CMK (cell line): ENCODE data around the gene CEP89.
"Not testable (repeated sequence)": the region's sequence is repeated elsewhere in the genome, so short reads cannot be mapped to it uniquely, and the experiment has no call there.

Source experiments
- DNase-seq: peaks from one replicate; pipeline ENCODE4 v3.0.0-alpha.2; 2010; ENCODE audit warnings: low read depth

Gene CEP89

GRCh38 chr19:32971715-32972540 is at the start of gene CEP89, which contains the start of gene FAAP24:
Gene CEP89, minus strand, starts transcription at chr19:32971958. Its CDS starts 84 bp downstream, at chr19:32971874.
Gene FAAP24, plus strand, starts transcription at chr19:32972242. Its CDS starts 955 bp downstream, at chr19:32973197.
- DNase-seq, result peak; percentile 99

DNA sequence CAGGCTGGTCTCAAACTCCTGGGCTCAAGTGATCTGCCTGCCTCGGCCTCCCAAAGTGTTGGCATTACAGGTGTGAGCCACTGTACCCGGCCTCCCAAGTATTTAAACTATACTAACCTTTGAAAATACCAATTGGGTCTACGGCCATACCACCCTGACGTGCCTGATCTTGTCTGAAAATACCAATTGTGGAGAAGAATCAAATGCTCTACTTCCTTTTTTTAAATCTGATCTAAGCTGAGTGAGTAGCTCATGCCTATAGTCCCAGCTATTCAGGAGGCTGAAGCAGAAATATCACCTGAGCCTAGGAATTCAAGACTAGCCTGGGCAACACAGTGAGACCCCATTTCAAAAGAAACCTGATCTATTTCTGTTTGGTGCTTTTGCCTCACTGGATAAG is 39.1 kb upstream of the CEP89 start:
- not testable (repeated sequence) for DNase-seq

DNA sequence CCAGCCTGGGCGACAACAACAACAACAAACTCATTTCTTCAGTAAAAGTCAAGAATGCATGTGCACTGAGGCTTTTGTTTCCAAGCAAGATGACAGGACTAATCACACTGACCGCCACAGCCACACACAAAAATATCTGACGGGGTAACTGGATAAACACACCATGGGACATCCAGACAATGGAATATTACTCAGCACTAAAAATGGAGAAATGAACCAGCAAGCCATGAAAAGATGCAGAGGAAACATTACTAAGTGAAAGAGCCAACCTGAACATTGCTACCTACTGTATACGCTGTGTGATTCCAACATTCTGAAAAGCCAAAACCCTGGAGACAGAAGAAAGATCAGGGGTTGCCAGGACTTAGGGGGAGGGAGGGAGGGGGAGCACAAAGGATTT is 37.0 kb upstream of the CEP89 start:
- no peak for DNase-seq

DNA sequence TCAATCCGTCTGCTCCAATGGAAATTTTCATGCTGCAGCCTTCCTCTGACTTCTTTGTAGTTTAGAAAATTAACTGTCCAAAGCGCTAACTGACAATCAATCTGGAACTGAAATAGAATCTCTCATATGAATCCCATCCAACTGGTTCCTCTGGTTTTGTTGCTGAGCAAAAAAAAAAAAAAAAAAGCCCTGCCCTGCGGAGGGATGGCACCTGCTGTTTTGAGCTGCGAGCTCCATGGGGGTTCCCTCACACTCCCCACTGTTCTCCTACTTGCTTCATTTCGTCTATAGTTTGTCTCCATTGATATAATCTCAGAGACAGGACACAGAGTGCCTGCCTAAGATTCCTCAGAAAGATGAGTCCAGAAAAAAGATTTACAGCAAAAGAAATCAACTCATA is 33.7 kb upstream of the CEP89 start:
- no peak for DNase-seq

- not testable (repeated sequence) for DNase-seq
Measured at GRCh38 chr19:33003424-33004024, 31.8 kb upstream of the CEP89 start.

GRCh38 chr19:33002126-33002865 is 30.5 kb upstream of the CEP89 start:
- DNase-seq, result not testable (repeated sequence)

GRCh38 chr19:33000910-33001309 is 29.2 kb upstream of the CEP89 start:
- no peak for DNase-seq

DNA sequence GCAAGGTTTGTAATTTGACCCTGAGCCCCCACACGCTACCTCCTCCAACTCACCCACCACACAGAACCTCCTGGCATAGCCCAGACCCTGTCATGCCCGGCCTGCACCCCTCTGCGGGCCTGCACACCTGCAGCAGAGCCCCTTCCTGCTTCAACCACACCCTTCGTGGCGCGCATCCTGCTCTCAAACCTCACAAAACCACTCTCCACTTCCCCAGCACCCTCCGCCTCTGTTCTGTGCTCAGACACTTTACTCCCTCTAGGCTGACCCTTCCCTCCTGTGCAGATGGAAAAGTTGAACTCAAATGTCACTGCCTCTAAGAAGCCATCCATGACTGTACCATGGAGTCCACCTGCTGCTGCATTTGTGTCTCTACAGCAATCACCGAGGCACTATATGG is 28.8 kb upstream of the CEP89 start:
- no peak for DNase-seq

- no peak for DNase-seq
Measured at GRCh38 chr19:32998722-32999121, 27.0 kb upstream of the CEP89 start.

- no peak for DNase-seq
Measured at GRCh38 chr19:32997716-32998355, 26.1 kb upstream of the CEP89 start.

DNA sequence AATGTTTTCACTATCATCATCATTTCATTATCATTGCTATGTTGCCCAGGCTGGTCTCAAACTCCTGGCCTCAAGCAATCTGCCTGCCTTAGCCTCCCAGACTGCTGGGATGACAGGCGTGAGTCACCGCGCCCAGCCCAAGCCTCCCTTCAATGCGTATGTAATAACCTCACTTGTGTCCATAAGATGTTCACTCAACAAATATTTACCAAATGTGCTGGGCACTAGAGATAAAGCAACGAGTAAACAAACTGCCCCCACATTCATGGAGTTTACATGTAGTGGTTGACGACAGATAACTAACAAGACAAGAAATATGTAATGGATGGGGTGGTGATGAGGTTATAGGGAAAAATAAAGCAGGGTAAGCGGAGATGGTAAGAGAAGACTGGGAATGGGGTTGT is 25.3 kb upstream of the CEP89 start:
- not testable (repeated sequence) for DNase-seq

DNA sequence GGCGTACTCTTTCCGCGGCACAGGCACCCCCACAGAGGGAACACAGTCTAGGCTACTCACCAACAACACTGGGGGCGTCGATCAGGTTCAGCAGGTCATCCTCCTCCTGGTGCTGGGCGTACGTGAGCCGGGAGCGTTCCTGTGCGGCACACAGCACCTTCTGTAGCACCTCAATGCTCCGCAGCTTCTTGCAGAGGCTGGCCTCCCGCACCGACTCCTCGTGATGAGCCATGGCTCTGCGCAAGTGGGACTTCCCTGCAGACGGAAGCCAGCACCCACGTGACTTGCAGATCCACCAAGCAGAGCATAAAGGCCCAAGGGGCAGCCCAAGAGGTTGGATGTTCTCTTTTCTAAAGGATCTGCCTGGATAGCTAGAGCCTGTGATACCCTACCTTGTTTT is 24.2 kb upstream of the CEP89 start:
- not testable (repeated sequence) for DNase-seq

- no peak for DNase-seq
Measured at GRCh38 chr19:32988724-32989123, 17.0 kb upstream of the CEP89 start.

DNA sequence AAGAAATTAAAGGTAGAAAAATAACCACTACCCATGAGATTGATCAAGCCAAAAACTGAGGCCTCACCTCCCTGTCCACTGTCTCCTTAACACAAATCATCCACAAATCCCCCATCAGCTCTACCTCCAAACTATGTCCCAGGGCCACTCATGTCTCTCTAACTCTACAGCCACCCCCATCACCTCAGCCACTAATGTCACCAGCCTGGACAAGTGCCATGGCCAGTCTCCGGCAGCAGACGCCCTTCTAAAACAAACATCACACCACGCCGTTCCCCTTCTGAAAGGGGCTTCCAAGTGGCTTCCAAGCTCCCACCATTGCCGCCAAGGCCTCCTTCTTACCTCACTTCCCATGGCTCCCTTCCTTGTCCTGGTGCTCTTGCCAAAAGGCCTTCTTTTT is 16.5 kb upstream of the CEP89 start:
- not testable (repeated sequence) for DNase-seq

- not testable (repeated sequence) for DNase-seq
Measured at GRCh38 chr19:32982488-32982887, 10.7 kb upstream of the CEP89 start.

DNA sequence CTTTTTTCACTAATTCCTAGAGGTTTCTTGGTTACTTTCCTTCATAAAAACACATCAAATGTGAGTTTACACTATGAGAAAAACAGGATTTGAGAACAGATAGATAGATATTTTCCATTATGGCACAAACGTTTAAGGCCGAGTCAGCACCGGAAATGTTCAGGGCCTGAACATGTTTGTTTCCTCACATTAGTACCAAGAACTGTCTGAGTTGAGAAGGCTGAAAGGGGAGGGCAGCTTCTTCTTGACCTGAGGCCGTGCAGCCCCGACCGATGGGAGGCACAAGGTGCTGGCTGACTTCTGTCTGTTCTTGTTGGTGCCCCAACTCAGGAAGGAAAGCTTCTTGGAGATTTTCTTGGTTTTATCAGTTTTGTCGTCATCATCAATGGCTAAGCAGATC is 8.0 kb upstream of the CEP89 start:
- DNase-seq, result not testable (repeated sequence)

DNA sequence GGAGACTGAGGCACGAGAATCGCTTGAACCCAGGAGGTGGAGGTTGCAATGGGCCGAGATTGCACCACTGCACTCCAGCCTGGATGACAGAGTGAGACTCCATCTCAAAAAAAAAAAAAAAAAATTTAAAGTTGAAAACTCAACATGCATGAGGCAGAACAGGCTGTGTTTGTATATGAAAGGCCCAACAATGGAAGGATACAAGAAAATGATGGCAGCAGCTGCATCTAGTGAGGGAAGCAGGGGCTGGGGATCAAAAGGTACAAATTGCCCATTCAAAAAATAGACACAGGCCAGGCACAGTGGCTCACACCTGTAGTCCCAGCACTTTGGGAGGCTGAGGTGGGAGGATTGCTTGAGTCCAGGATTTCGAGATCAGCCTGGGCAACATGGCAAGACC is 6.1 kb upstream of the CEP89 start:
- DNase-seq, result not testable (repeated sequence)

DNA sequence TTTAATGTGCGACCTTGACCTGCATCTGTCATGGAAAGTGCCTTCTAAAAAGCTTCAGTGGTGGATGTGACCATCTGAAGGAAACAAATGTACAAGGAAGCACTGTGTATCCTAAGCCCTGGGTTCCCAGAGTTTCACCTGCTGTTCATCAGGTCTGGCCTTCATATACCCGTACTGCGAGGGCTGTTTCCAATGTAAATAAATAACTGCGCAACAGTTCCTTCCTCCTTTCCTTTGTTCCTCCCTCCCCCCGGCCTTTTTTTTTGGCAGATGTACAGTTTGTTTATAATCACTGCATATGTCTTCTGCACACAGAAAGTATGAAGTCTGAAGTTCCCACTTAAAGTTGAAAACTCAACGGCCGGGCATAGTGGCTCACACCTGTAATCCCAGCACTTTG is 5.5 kb upstream of the CEP89 start:
- no peak for DNase-seq

- no peak for DNase-seq
Measured at GRCh38 chr19:32976223-32976805, 4.6 kb upstream of the CEP89 start.

DNA sequence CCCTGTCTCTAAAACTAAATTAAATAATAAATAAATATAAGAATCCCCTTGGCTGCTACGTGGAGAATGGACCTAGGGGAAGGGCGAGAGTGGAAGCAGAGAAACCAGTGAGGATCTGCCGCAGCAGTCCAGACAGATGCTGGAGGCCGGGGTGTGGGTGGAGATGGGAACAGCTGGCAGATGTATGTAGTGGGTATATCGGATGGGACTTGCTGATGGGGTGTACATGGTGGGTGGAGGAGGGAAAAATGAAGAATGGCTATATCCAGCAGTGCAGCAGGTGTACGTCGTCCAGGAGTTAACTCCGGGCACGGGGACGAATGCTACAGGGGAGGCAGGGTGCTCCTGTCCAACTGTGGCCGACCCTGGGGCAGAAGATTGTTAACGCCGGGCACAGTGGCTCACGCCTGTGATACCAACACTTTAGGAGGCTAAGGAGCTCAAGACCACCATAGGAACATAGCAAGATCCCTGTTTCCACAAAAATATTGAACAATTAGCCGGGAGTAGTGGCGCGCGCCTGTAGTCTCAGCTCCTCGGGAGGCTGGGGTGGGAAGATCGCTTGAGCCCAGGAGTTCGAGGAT is 654 bp downstream of the CEP89 start:
- no peak for DNase-seq

GRCh38 chr19:32969549-32969948 is 2.2 kb downstream of the CEP89 start:
- no peak for DNase-seq
